ENCODE data around the gene CLPTM1L. TPM values are rescaled to one million over a fixed set of nuclear protein-coding genes. Genes with fewer than 3 reads are reported as not detected.
"Not testable (repeated sequence)": the region's sequence is repeated elsewhere in the genome, so short reads cannot be mapped to it uniquely, and the experiment has no call there.

The CLPTM1L gene
- polyA plus RNA-seq, 2 of the 4 experiments (the other 2 are of a cell fraction): 171 to 173 TPM

DNA sequence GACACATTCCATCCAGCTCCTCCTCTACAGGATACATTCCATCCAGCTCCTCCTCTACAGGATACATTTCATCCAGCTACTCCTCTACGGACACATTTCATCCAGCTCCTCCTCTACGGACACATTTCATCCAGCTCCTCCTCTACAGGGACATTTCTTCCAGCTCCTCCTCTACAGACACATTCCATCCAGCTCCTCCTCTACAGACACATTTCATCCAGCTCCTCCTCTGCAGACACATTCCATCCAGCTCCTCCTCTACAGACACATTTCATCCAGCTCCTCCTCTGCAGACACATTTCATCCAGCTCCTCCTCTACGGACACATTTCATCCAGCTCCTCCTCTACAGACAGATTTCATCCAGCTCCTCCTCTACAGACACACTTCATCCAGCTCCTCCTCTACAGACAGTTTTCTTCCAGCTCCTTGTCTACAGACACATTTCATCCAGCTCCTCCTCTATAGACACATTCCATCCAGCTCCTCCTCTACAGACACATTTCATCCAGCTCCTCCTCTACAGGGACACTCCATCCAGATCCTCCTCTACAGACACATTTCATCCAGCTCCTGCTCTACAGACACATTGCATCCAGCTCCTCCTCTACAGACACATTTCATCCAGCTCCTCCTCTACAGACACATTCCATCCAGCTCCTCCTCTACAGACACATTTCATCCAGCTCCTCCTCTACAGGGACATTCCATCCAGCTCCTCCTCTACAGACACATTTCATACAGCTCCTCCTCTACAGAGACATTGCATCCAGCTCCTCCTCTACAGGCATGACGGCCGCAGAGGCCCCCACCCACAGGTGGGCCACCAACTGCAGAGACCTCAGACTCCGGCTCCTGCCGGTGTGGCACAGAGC, 16.4 kb downstream of the CLPTM1L start:
- Histone ChIP-seq H3K27ac (peak overlapping the region; percentile 88 to 93), H3K4me3 (peak overlapping the region; percentile 12; the same call in 1 of the 3 replicates), H3K4me1 (peaks cover 28% of the 10 kb centered on the region; the same call in 2 of the 3 replicates), H3K4me2 (peak overlapping the region; percentile 36; the same call in 2 of the 3 replicates), H3K9me3 (peaks cover 29% of the 10 kb centered on the region)
- POLR2A ChIA-PET: interaction anchor here (0.6 kb wide), 1 partner anchor 72 kb away, joined by 3 read pairs; no protein-coding TSS in a partner anchor
- ATAC-seq, CTCF ChIA-PET, FAIRE-seq: not testable (repeated sequence)
- WGBS (ENCODE audit: missing lambda C conversion rate): 26% methylated on average over 4 of the region's 7 CpGs
- TF ChIP-seq, protein P1, sequence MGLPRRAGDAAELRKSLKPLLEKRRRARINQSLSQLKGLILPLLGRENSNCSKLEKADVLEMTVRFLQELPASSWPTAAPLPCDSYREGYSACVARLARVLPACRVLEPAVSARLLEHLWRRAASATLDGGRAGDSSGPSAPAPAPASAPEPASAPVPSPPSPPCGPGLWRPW (IDR thresholded peaks at IDR 0.05): 0 out of 2 replicates have a peak, but pooled peaks have one; percentile 3
- peak in 1 of 2 experiments; percentile 80 for DNase-seq (ENCODE audit: low read depth in 1 of 2, low spot score in 1 of 2)

DNA sequence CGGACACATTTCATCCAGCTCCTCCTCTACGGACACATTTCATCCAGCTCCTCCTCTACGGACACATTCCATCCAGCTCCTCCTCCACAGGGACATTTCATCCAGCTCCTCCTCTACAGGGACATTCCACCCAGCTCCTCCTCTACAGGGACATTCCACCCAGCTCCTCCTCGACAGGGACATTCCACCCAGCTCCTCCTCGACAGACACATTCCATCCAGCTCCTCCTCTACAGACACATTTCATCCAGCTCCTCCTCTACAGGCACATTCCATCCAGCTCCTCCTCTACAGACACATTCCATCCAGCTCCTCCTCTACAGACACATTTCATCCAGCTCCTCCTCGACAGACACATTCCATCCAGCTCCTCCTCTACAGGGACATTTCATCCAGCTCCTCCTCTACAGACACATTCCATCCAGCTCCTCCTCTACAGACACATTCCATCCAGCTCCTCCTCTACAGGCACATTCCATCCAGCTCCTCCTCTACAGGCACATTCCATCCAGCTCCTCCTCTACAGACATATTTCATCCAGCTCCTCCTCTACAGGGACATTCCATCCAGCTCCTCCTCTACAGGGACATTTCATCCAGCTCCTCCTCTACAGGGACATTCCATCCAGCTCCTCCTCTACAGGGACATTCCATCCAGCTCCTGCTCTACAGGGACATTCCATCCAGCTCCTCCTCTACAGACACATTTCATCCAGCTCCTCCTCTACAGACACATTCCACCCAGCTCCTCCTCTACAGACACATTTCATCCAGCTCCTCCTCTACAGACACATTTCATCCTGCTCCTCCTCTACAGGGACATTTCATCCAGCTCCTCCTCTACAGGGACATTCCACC, 17.8 kb downstream of the CLPTM1L start:
- not testable (repeated sequence) for FAIRE-seq, ATAC-seq
- peak in 1 of 2 experiments; percentile 75 for DNase-seq (ENCODE audit: low read depth in 1 of 2, low spot score in 1 of 2)
- Histone ChIP-seq H3K4me2 (peak overlapping the region; percentile 58), H3K4me3 (peak overlapping the region; percentile 31; the same call in 2 of the 3 replicates), H3K4me1 (peaks cover 28% of the 10 kb centered on the region; the same call in 2 of the 3 replicates), H3K9me3 (peaks cover 29% of the 10 kb centered on the region), H3K27ac (peak overlapping the region; percentile 81 to 91)
- ChIA-PET CTCF (interaction anchor here (1.4 to 1.5 kb wide), 2 partner anchors 153 to 317 kb away, joined by 4 to 5 read pairs; no protein-coding TSS in a partner anchor), POLR2A (interaction anchor here (0.6 kb wide), 1 partner anchor 73 kb away, joined by 3 read pairs; no protein-coding TSS in a partner anchor)
- TF ChIP-seq EP300 (IDR thresholded peaks at IDR 0.05): 0 out of 5 replicates have a peak, but pooled peaks of 1 of the 2 experiments have one; percentile 17
- WGBS (ENCODE audit: missing lambda C conversion rate): 18% methylated on average over 6 of the region's 6 CpGs

DNA sequence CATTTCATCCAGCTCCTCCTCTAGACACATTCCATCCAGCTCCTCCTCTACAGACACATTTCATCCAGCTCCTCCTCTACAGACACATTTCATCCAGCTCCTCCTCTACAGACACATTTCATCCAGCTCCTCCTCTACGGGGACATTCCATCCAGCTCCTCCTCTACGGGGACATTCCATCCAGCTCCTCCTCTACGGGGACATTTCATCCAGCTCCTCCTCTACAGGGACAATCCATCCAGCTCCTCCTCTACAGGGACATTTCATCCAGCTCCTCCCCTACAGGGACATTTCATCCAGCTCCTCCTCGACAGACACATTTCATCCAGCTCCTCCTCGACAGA, 18.4 kb downstream of the CLPTM1L start:
- peaks cover 29% of the 10 kb centered on the region for H3K9me3 ChIP-seq
- CTCF ChIA-PET: interaction anchor here (1.4 to 1.5 kb wide), 2 partner anchors 152 to 318 kb away, joined by 4 to 5 read pairs; no protein-coding TSS in a partner anchor
- ATAC-seq; FAIRE-seq; DNase-seq (ENCODE audit: low read depth in 1 of 2, low spot score in 1 of 2); POLR2A ChIA-PET: not testable (repeated sequence)
- peak overlapping the region; percentile 58; the same call in 2 of the 3 replicates for H3K4me2 ChIP-seq
- H3K4me1 ChIP-seq: peaks cover 28% of the 10 kb centered on the region; the same call in 2 of the 3 replicates
- peak overlapping the region; percentile 81 to 91 for H3K27ac ChIP-seq
- H3K4me3 ChIP-seq: peak overlapping the region; percentile 31; the same call in 1 of the 3 replicates
- 22% methylated on average over 5 of the region's 5 CpGs for WGBS (ENCODE audit: missing lambda C conversion rate)

DNA sequence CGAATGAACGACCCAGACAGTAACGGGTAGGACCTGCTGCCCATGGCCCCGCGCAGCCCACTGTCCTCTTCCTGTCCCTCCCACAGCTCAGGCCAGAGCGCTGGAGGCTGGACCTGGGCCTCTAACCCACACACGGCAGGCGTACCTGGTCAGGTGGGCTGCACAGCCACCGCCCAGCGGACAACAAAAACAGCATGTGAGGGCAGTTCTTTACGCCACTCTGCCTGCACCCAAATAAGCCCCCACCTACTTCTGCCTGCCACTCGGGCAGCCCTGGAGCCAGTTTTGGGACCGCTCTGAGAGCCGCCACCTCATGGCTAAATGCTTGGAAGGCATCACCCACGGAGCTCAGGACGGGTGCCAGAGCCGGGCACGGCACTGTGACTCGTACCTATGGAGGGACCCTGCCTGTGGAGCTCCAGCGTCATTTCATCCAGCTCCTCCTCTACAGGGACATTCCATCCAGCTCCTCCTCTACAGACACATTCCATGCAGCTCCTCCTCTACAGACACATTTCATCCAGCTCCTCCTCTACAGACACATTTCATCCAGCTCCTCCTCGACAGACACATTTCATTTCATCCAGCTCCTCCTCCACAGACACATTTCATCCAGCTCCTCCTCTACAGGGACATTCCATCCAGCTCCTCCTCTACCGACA, 18.9 kb downstream of the CLPTM1L start:
- H3K9me3 ChIP-seq: peaks cover 29% of the 10 kb centered on the region
- WGBS (ENCODE audit: missing lambda C conversion rate): 70% methylated on average over 21 of the region's 22 CpGs
- peak in 1 of 2 experiments; percentile 73 for DNase-seq (ENCODE audit: low read depth in 1 of 2, low spot score in 1 of 2)
- FAIRE-seq: no peak
- ChIA-PET POLR2A (no interaction called here), CTCF (interaction anchor here (1.4 to 1.5 kb wide), 2 partner anchors 152 to 318 kb away, joined by 4 to 5 read pairs; no protein-coding TSS in a partner anchor)
- ATAC-seq: peak; percentile 46 to 58; a peak in 4 of 6 replicates
- peak overlapping the region; percentile 31; the same call in 1 of the 3 replicates for H3K4me3 ChIP-seq
- peak overlapping the region; percentile 58 for H3K4me2 ChIP-seq
- peaks cover 28% of the 10 kb centered on the region; the same call in 2 of the 3 replicates for H3K4me1 ChIP-seq
- TF ChIP-seq ZC3H11A (IDR thresholded peaks at IDR 0.05): no peak
- no peak for TF ChIP-seq ZSCAN20 (CRISPR knock-in tag; IDR thresholded peaks at IDR 0.05)
- no peak for TF ChIP-seq EHF (CRISPR knock-in tag; IDR thresholded peaks at IDR 0.05)
- no peak for TF ChIP-seq ZNF302 (CRISPR knock-in tag; IDR thresholded peaks at IDR 0.05)
- TF ChIP-seq KDM1A (IDR thresholded peaks at IDR 0.05; ENCODE audit: low read depth): no peak
- TF ChIP-seq RCOR1 (IDR thresholded peaks at IDR 0.05; ENCODE audit: low read depth, low read length): no peak
- TF ChIP-seq ZFP36 (IDR thresholded peaks at IDR 0.05; ENCODE audit: borderline replicate concordance, partially characterized antibody): no peak
- TF ChIP-seq NPAS2 (CRISPR knock-in tag; IDR thresholded peaks at IDR 0.05; ENCODE audit: borderline replicate concordance): no peak
- no peak for TF ChIP-seq CHD2 (IDR thresholded peaks at IDR 0.05; ENCODE audit: low read length, partially characterized antibody)
- TF ChIP-seq, protein P2, sequence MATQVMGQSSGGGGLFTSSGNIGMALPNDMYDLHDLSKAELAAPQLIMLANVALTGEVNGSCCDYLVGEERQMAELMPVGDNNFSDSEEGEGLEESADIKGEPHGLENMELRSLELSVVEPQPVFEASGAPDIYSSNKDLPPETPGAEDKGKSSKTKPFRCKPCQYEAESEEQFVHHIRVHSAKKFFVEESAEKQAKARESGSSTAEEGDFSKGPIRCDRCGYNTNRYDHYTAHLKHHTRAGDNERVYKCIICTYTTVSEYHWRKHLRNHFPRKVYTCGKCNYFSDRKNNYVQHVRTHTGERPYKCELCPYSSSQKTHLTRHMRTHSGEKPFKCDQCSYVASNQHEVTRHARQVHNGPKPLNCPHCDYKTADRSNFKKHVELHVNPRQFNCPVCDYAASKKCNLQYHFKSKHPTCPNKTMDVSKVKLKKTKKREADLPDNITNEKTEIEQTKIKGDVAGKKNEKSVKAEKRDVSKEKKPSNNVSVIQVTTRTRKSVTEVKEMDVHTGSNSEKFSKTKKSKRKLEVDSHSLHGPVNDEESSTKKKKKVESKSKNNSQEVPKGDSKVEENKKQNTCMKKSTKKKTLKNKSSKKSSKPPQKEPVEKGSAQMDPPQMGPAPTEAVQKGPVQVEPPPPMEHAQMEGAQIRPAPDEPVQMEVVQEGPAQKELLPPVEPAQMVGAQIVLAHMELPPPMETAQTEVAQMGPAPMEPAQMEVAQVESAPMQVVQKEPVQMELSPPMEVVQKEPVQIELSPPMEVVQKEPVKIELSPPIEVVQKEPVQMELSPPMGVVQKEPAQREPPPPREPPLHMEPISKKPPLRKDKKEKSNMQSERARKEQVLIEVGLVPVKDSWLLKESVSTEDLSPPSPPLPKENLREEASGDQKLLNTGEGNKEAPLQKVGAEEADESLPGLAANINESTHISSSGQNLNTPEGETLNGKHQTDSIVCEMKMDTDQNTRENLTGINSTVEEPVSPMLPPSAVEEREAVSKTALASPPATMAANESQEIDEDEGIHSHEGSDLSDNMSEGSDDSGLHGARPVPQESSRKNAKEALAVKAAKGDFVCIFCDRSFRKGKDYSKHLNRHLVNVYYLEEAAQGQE (IDR thresholded peaks at IDR 0.05): no peak
- no peak for TF ChIP-seq FOSL2 (IDR thresholded peaks at IDR 0.05)
- TF ChIP-seq FOSL2 (CRISPR knock-in tag; IDR thresholded peaks at IDR 0.05): no peak
- TF ChIP-seq SREBF2 (IDR thresholded peaks at IDR 0.05): no peak
- no peak for TF ChIP-seq CHD4 (IDR thresholded peaks at IDR 0.05; ENCODE audit: borderline replicate concordance)
- TF ChIP-seq FOSB (CRISPR knock-in tag; IDR thresholded peaks at IDR 0.05): no peak
- TF ChIP-seq HOXB5 (CRISPR knock-in tag; IDR thresholded peaks at IDR 0.05): no peak
- no peak for TF ChIP-seq EHMT2 (IDR thresholded peaks at IDR 0.05; ENCODE audit: low read depth)
- TF ChIP-seq HDAC2 (IDR thresholded peaks at IDR 0.05): no peak
- peak overlapping the region; percentile 81 to 91 for H3K27ac ChIP-seq
